IPS DF 19.7 (cell line): Measurements from ENCODE around the gene PRICKLE1.

Source experiments
- DNase-seq: peaks from one replicate; pipeline ENCODE4 v3.0.0-alpha.2; 2013; ENCODE audit warnings: low read depth, low spot score

The PRICKLE1 gene

GRCh38 chr12:42492267-42492666 lies 97.3 kb downstream of the PRICKLE1 start:
- DNase-seq: no peak

DNA sequence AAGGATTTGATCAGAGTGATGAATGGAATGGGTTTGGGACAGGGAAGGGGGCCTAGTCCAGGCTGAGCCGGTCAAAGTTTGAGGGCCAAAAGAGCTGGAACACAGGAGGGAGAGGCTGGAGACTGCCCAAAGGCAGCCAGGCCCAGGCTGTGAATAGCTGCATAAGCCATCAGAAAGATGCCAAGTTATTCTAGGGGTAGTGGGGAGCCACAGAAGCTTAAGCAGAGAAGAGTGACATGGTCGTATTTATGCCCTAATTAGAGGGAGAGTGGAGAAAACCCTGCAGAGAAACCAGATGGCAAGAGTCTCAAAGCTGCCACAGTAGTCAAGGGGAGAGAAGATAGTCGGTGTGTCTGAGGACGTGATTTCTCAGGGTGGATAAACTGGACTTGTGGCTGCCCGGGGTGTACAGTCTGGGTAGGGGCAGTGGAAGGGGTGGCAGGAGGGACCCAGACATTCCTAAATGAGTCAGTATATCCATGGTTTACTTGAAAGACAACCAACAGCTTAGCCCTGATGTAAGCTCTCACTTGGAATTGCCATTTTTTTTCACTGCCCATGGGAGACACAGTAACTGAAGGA lies 99.2 kb downstream of the PRICKLE1 start:
- DNase-seq: no peak

DNA sequence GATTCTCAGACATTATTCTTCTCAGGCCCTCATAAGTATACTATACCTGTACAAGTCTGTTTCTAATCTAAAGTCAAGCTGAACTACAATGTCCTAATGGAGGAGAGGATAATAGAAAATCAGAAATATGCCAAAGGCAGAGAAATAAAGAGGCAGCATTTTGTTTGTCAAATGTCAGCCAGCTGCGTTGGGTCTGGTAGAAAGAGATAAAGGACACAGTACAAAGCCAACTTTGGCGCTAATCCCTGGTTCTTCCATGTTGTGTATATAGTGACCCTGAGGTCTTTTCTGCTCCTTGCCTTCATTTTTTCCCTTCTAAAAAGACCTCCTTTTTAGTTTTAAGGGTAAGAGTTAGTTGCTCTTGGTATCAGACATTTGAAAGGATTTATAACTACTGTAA lies 103.1 kb downstream of the PRICKLE1 start:
- no peak for DNase-seq

DNA sequence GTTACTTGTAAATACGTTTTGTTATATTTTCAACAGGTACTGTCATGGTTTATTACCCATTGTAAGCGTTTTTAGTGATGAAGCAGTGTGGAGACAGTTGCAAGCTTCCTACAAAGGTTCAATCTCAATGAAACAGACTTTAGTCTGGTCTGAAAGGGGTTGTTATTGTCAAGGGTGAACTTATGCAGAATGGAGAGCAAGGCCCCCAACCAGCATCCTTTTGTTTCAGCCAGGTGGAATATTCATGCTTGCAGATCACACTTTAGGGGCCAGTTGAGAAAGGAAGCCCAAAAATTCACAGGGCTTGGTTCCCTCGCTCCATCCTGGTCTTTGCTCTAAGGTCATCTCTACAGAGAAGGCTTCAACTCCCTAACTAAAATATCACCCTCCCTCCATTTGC lies 103.7 kb downstream of the PRICKLE1 start:
- peak; percentile 94 for DNase-seq

DNA sequence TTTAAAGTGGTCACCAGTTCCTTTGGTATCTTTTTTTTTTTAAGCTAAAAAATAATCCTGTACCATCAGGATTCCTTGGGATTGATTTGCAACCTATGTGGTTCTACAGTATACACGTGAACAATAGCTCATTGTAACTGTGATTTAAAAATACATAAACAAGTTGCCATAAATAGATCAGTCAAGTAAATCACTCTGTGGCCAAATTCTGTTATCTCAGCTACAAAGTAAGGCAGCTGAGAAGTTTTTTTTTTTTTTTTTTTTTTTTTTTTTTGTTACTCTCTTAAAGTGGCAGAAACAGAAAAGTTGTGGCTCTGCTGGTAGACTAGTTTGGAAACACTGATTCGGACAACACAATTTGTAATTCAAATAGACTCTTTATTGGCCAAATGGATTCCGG lies 104.5 kb downstream of the PRICKLE1 start:
- DNase-seq: no peak

DNA sequence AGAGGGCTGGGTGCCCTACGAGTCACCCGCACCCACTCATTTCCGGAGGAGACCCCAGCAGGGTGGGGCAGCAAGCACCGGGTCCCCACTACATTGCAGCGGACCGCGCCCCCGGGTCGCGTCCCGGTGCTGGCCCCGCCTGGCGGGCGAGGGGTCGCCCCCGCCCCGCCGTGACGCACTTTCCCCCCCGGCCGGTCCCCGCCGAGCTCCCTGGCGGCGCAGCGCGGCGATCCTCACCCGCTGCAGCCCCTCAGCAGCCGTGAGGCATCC lies 106.1 kb downstream of the PRICKLE1 start:
- DNase-seq: no peak

DNA sequence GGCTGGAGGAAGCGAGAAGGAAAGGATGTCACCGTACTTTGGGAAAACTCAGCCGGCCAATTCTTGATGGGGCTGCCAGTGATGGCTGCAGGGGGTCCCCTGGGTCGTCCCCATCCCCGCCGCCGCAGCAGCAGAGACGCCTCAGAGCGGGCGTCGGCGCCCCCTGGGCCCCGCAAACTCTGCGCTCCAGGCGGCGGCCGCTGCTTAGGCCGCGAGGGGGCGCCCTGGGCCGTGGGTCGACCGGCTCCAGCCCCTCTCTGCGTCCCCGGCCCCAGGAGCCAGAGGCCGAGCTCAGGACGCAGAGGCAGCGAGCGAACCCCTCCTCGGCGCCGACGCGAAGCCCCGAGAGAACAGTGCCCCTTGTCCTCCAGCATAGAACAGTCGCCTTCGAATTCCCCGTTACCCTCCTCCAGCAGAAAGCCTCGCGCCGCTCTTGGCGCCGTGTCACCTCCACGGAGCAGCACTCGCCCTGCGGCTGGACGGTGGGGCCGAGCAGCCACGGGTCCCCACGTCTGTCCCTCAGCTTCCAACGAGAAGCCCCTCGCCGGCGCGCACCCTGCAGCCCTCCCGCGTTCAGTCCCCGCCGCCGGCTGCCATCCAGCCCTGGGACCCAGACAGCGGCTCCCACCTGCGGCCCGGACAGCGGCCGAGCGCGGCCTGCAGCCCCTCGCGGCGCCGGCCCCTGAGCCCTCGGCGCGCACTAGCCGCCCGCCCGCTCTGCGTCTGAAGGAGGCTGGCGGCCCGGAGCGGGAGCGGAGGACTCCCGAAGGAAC lies 106.6 kb downstream of the PRICKLE1 start:
- no peak for DNase-seq

- DNase-seq: no peak
Observed at GRCh38 chr12:42482041-42482747, 107.4 kb downstream of the PRICKLE1 start.

DNA sequence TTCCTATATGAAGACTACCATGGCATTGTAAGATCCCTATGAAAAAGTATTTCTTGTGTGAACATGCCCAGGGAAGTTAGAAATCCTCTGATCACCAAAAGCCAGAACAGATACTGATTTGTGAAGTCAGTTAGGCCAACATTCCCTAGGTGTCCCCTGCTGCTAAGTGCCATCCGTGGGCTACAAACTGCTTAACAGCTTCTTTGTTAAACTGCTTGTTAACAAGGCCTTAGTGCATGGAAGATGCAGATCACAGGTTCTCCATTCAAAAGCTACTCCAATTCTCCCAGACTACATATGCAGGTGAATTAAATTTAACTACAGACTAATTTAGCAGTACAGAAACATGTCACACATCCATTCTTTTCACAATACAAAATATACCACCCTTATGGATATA lies 108.2 kb downstream of the PRICKLE1 start:
- DNase-seq: no peak

DNA sequence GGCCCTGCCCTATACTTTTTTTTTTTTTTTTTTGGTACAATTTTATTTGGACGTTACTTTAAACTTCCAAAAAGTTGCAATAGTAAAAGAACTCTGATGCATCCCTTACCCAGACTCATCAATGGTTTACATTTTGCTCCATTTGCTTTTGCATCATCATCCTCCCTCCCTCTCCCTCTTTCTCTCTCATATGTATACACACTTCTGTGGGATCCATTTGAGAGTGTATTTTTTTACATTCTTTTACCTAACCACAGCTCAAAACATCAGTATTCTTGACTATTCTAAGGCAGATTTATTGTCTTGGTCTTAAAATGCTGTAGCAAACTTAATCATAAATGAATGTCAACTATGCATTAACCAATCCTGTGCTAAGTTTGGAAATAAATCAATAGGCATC lies 111.6 kb downstream of the PRICKLE1 start:
- DNase-seq: no peak

- DNase-seq: no peak
Observed at GRCh38 chr12:42475106-42475505, 114.4 kb downstream of the PRICKLE1 start.

DNA sequence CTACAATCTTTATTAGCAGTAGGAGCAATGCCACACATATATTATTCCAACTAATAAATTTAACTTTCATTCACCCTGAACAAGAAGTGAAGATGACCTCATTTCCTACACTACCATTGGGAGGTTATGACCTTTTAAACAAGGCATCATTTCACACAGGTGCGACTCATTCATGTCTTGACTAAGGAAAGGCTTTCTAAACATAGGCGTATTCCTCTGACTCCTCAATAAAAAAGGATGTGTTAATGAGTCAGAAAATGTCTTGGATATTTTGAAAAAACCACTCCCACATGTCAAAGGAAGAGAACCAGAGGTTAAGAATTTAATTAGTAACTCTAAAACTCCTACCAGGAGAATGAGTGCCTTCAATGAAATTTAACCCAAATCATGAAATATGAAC lies 115.2 kb downstream of the PRICKLE1 start:
- no peak for DNase-seq

DNA sequence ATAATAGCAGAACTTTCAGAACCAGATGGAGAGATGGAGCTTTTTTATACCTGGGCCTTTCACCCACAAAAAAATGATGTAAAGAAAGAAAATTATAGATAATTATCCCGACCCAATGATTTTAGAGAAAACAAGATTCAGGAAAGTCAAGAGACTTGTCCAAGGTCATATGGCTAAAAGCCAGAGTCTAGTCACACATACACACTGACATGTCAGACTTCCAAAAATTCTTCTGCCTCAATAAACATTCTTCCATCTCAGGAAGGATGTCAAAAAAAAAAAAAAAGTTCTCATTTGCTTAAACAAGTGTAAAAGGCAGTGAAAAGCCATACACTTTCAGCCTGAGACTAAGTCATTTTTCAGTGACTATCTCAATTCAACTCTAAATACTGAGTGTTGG lies 116.0 kb downstream of the PRICKLE1 start:
- DNase-seq: no peak

- DNase-seq: no peak
Observed at GRCh38 chr12:42473130-42473529, 116.4 kb downstream of the PRICKLE1 start.

GRCh38 chr12:42472376-42472775 lies 117.2 kb downstream of the PRICKLE1 start:
- no peak for DNase-seq

DNA sequence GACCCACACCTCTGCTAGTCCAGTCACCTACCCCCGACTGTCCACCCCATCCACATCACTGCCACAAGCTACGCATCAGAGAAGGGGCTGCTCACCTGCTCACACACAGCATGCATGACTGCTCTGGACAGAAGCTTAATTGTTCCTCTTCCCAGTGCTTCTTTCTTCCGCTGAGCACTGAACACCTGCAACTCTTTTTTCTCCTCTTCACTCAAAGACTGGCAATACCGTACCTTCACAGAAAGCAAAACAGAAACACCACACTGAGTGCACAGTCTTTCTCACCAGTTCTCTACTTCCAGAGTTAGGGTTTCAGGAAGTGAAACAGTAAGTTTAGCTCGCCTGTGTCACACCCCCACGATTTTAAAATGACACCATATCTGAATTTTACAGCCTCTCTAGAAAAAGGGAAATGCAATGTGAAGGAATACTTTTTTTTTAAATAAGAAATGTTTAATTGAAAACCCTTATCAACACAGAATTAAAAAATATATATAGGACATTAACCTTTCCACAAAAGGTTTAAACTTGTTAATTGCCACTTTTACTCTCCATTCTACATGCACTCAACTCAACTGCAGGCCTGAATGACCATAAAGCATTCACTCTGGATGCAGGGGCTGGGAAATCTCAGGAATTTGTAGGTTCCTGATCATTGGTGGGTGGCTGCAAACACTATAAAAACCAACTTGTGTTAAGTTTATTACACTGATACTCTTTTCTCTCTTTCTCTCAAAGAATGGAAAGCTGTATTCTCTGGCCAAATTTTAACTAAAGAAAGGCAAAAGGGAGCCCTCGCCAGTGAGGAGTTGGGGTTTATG lies 120.0 kb downstream of the PRICKLE1 start:
- DNase-seq: no peak

DNA sequence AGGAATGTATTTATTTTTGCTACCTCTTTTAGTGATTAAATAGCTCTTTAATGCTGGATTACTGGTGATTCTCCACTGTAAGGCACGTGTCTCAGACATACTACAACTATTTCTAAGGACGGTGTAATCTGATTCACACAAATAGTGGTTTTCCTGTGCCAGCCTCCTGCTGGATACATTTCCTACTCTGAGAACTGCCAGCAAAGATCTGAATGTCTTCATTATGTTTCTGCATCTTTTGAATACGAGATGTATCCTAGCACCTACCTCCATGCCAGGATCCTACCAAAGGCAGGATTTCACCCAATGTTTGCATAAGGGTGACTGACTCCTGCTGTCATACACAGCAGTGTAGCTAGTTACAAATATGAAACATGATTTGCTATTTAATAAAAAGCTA lies 120.6 kb downstream of the PRICKLE1 start:
- no peak for DNase-seq

DNA sequence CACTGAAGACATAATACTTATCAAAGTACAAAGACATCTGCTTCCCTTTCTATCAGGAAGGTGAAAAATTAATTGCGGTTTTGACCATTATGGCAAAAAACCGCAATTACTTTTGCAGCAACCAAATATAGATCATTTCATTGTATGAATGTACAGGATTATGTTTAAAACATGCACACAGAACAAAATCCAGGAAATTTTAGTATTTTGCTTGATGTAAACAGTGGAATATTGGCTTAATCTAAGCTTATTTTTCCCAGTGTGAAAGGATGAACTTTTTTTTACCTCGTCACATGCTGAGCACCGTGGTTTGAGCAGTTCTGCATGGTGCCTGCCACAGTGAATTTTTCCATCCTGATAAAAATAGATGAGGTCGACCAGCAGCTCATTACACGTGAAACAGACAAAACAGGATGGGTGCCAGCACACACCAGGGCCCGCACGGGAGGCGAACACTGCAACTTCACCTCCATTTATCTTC lies 121.2 kb downstream of the PRICKLE1 start:
- DNase-seq: no peak

DNA sequence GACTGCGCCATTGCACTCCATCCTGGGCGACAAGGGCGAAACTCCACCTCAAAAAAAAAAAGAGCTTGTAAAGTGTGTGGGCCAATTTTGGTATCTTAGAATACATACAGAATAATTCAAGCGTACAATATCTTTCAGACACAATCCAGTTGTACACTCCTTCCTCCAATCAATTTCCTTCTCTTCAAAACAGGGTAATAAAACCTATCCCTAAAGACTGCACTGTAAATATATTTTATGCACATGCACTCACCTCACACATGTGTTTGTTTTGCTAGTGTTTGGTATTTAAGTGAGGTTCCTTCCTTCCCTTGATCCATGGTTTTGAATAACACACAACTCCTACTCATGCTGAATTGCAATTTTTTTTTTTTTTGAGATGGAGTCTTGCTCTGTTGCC lies 125.9 kb downstream of the PRICKLE1 start:
- DNase-seq: no peak

- no peak for DNase-seq
Observed at GRCh38 chr12:42462486-42462885, 127.1 kb downstream of the PRICKLE1 start.

GRCh38 chr12:42459336-42459847 lies 130.2 kb downstream of the PRICKLE1 start:
- no peak for DNase-seq

GRCh38 chr12:42458575-42458974 lies 131.0 kb downstream of the PRICKLE1 start:
- no peak for DNase-seq
